ENCODE data around the gene TENM3. TPM values are rescaled to one million over a fixed set of nuclear protein-coding genes. Genes with fewer than 3 reads are reported as not detected.

The TENM3 gene
- total RNA-seq, 1 experiment from 2014 or later, result not detected

GRCh38 chr4:182286931-182287330, 43.7 kb downstream of the TENM3 start:
- ChIA-PET CTCF (no interaction called here), POLR2A (ENCODE audit: unreplicated experiment) (no interaction called here)
- no TSS peak for BruUV-seq (replicated peaks)
- intact Hi-C loops (cut with micrococcal nuclease; ENCODE audit: unreplicated experiment), result no loop called here
- no peaks in the 10 kb centered on the region for H3F3A ChIP-seq (ENCODE audit: insufficient read depth, low read depth)
- H4K20me1 ChIP-seq (ENCODE audit: insufficient read depth), result no peaks in the 10 kb centered on the region
- TF ChIP-seq EZH2 (IDR thresholded peaks at IDR 0.05; ENCODE audit: low read depth) (no peak), CTCF (conservative IDR thresholded peaks at IDR 0.05) (no peak)
- H2AFZ ChIP-seq, result no peak overlapping the region
- H3K27ac ChIP-seq, result no peak overlapping the region
- H3K9me2 ChIP-seq (ENCODE audit: insufficient read depth), result no peaks in the 10 kb centered on the region
- no peak for DNase-seq
- H3K79me2 ChIP-seq (ENCODE audit: low read depth), result no peaks in the 10 kb centered on the region
- no peaks in the 10 kb centered on the region for H3K4me1 ChIP-seq (replicated peaks; ENCODE audit: insufficient read depth)
- H3K27me3 ChIP-seq (ENCODE audit: insufficient read depth, low read depth), result peaks cover 28% of the 10 kb centered on the region
- H3K9me3 ChIP-seq (ENCODE audit: insufficient read depth, low read depth), result no peaks in the 10 kb centered on the region
- H3K4me3 ChIP-seq, result no peak overlapping the region
- H3K36me3 ChIP-seq (ENCODE audit: low read depth), result no peaks in the 10 kb centered on the region
- H3K4me2 ChIP-seq, result no peak overlapping the region

GRCh38 chr4:182288534-182288933, 45.3 kb downstream of the TENM3 start:
- intact Hi-C loops (cut with micrococcal nuclease; ENCODE audit: unreplicated experiment), result no loop called here
- ChIA-PET CTCF (no interaction called here), POLR2A (ENCODE audit: unreplicated experiment) (no interaction called here)
- no peaks in the 10 kb centered on the region for H3K79me2 ChIP-seq (ENCODE audit: low read depth)
- H3K27me3 ChIP-seq (ENCODE audit: insufficient read depth, low read depth), result peaks cover 22% of the 10 kb centered on the region
- DNase-seq, result no peak
- no peak overlapping the region for H3K4me2 ChIP-seq
- H3K27ac ChIP-seq, result no peak overlapping the region
- H3K9me2 ChIP-seq (ENCODE audit: insufficient read depth), result no peaks in the 10 kb centered on the region
- H3F3A ChIP-seq (ENCODE audit: insufficient read depth, low read depth), result no peaks in the 10 kb centered on the region
- no peak overlapping the region for H2AFZ ChIP-seq
- H3K4me1 ChIP-seq (replicated peaks; ENCODE audit: insufficient read depth), result no peaks in the 10 kb centered on the region
- H4K20me1 ChIP-seq (ENCODE audit: insufficient read depth), result no peaks in the 10 kb centered on the region
- no peak overlapping the region for H3K4me3 ChIP-seq
- no peak for TF ChIP-seq CTCF (conservative IDR thresholded peaks at IDR 0.05)
- no peak for TF ChIP-seq EZH2 (IDR thresholded peaks at IDR 0.05; ENCODE audit: low read depth)
- H3K9me3 ChIP-seq (ENCODE audit: insufficient read depth, low read depth), result no peaks in the 10 kb centered on the region
- H3K36me3 ChIP-seq (ENCODE audit: low read depth), result no peaks in the 10 kb centered on the region
- BruUV-seq (replicated peaks), result no TSS peak

- Histone ChIP-seq H3K27ac (no peak overlapping the region), H3K36me3 (ENCODE audit: low read depth) (no peaks in the 10 kb centered on the region), H3K79me2 (ENCODE audit: low read depth) (no peaks in the 10 kb centered on the region), H3K4me1 (replicated peaks; ENCODE audit: insufficient read depth) (no peaks in the 10 kb centered on the region), H3K9me3 (ENCODE audit: insufficient read depth, low read depth) (no peaks in the 10 kb centered on the region), H3K4me3 (no peak overlapping the region), H3K4me2 (no peak overlapping the region), H3K27me3 (ENCODE audit: insufficient read depth, low read depth) (peaks cover 22% of the 10 kb centered on the region), H4K20me1 (ENCODE audit: insufficient read depth) (no peaks in the 10 kb centered on the region), H3F3A (ENCODE audit: insufficient read depth, low read depth) (no peaks in the 10 kb centered on the region), H3K9me2 (ENCODE audit: insufficient read depth) (no peaks in the 10 kb centered on the region), H2AFZ (no peak overlapping the region)
- no TSS peak for BruUV-seq (replicated peaks)
- intact Hi-C loops (cut with micrococcal nuclease; ENCODE audit: unreplicated experiment), result no loop called here
- CTCF ChIA-PET, result no interaction called here
- POLR2A ChIA-PET (ENCODE audit: unreplicated experiment), result interaction anchor here (0.8 kb wide), 1 partner anchor 1341 kb away, joined by 3 read pairs; no protein-coding TSS in a partner anchor
- TF ChIP-seq CTCF (conservative IDR thresholded peaks at IDR 0.05) (no peak), EZH2 (IDR thresholded peaks at IDR 0.05; ENCODE audit: low read depth) (no peak)
- DNase-seq, result no peak
Observed at GRCh38 chr4:182289809-182290208, 46.6 kb downstream of the TENM3 start.
